Suprapubic skin (tissue), 4 donors: ENCODE measurements around the gene TLNRD1. TPM values are rescaled to one million over a fixed set of nuclear protein-coding genes. Genes with fewer than 3 reads are reported as not detected.
"Not testable (repeated sequence)": the region's sequence is repeated elsewhere in the genome, so short reads cannot be mapped to it uniquely, and the experiment has no call there.

Source experiments
- DNase-seq, 2 donors: peaks; one replicate each; pipeline ENCODE4 v3.0.0-alpha.2; 2019; ENCODE audit warnings: low spot score in 2 of 2
- H3K27ac ChIP-seq: fragments of 200-600 bp; sonication (generic); one replicate; pipeline ENCODE4 v1.5.1; 2019
- H3K27me3 ChIP-seq: fragments of 200-600 bp; sonication (generic); one replicate; pipeline ENCODE4 v1.5.1; 2019
- H3K36me3 ChIP-seq: fragments of 200-600 bp; sonication (generic); one replicate; pipeline ENCODE4 v1.5.1; 2019
- H3K4me1 ChIP-seq: fragments of 200-600 bp; sonication (generic); one replicate; pipeline ENCODE4 v1.5.1; 2019
- H3K4me3 ChIP-seq: fragments of 200-600 bp; sonication (generic); one replicate; pipeline ENCODE4 v1.5.1; 2019; ENCODE audit warnings: mild to moderate bottlenecking
- H3K9me3 ChIP-seq: fragments of 200-600 bp; sonication (generic); one replicate; pipeline ENCODE4 v1.5.1; 2019
- CTCF ChIP-seq, 2 donors: fragments of 200-600 bp in 1 of 2; fragments of 450-650 bp in 1 of 2; sonication (generic) in 1 of 2; IDR thresholded peaks; one replicate each; pipeline ENCODE4 v1.5.1; 2016 to 2019; ENCODE audit warnings: antibody characterized with exemption in 2 of 2, mild to moderate bottlenecking in 1 of 2, moderate library complexity in 1 of 2
- EP300 ChIP-seq: sonication (generic); formaldehyde crosslinking; IDR thresholded peaks from one replicate; pipeline ENCODE4 v1.6.1; 2017; ENCODE audit warnings: antibody characterized with exemption
- POLR2A ChIP-seq, 2 donors: fragments of 450-650 bp; IDR thresholded peaks; one replicate each; pipeline ENCODE4 v1.6.1; 2017; ENCODE audit warnings: antibody characterized with exemption in 2 of 2, mild to moderate bottlenecking in 2 of 2, moderate library complexity in 2 of 2
- POLR2AphosphoS5 ChIP-seq, 3 donors: sonication (generic); formaldehyde crosslinking; IDR thresholded peaks; one replicate each; pipeline ENCODE4 v1.6.1; 2017; ENCODE audit warnings: antibody characterized with exemption in 3 of 3
- WGBS: methylation state at CpG from one replicate; pipeline ENCODE4 v1.1.5; 2018; 5-methylcytosine and 5-hydroxymethylcytosine counted together
- total RNA-seq, 4 donors: library from RNA; depleted of rRNA; stranded (reverse); fragments of >200 nt; gene quantifications; one replicate each; pipeline ENCODE4 v1.1.0, GENCODE V29; 2016

The TLNRD1 gene
- total RNA-seq: 10 to 100 TPM in 3 of 4 donors, 1 to 10 TPM in 1; 9.4 to 16.6 (median 11.5) TPM

- H3K9me3 ChIP-seq: no peaks in the 10 kb centered on the region
- peak within 1 kb of the TSS; percentile 97 for H3K27ac ChIP-seq
- peak within 1 kb of the TSS; percentile 70 for H3K4me3 ChIP-seq
- DNase-seq: peak; percentile 93 to 94
- H3K36me3 ChIP-seq: peaks cover 10% of the 10 kb centered on the region
- no peaks in the 10 kb centered on the region for H3K27me3 ChIP-seq
- no CpG with 5 or more reads among the region's 66 CpGs for WGBS
- peaks cover 46% of the 10 kb centered on the region for H3K4me1 ChIP-seq
- TF ChIP-seq POLR2A (IDR thresholded peaks at IDR 0.05): peak; percentile 71 to 76
- TF ChIP-seq POLR2AphosphoS5 (IDR thresholded peaks at IDR 0.05): peak in 2 of 3 donors; percentile 43 to 84
- TF ChIP-seq CTCF (IDR thresholded peaks at IDR 0.05): no peak
Measured at GRCh38 chr15:81000624-81001151, at the start of gene TLNRD1. Gene TLNRD1, plus strand, starts transcription at chr15:81000923. Its CDS starts 1,349 bp downstream, at chr15:81002272.

GRCh38 chr15:80951941-80952340 is 48.8 kb upstream of the TLNRD1 start:
- H3K36me3 ChIP-seq: peaks cover 51% of the 10 kb centered on the region
- no peak for TF ChIP-seq POLR2AphosphoS5 (IDR thresholded peaks at IDR 0.05)
- no peak for TF ChIP-seq POLR2A (IDR thresholded peaks at IDR 0.05)
- TF ChIP-seq EP300: no peak
- no peak for TF ChIP-seq CTCF (IDR thresholded peaks at IDR 0.05)
- H3K4me1 ChIP-seq: peaks cover 12% of the 10 kb centered on the region
- no peaks in the 10 kb centered on the region for H3K9me3 ChIP-seq
- H3K27me3 ChIP-seq: no peaks in the 10 kb centered on the region
- no peak overlapping the region for H3K27ac ChIP-seq
- no peak overlapping the region for H3K4me3 ChIP-seq
- DNase-seq: peak in 1 of 2 donors; percentile 56
- 72% methylated on average over 5 of the region's 5 CpGs for WGBS

- peaks cover 38% of the 10 kb centered on the region for H3K36me3 ChIP-seq
- TF ChIP-seq CTCF (IDR thresholded peaks at IDR 0.05): no peak
- DNase-seq: peak in 1 of 2 donors; percentile 62
- H3K4me1 ChIP-seq: peaks cover 12% of the 10 kb centered on the region
- WGBS: 96% methylated on average over 12 of the region's 12 CpGs
- no peak overlapping the region for H3K4me3 ChIP-seq
- H3K27ac ChIP-seq: no peak overlapping the region
- H3K9me3 ChIP-seq: no peaks in the 10 kb centered on the region
- no peaks in the 10 kb centered on the region for H3K27me3 ChIP-seq
Measured at GRCh38 chr15:80953001-80953952, 47.4 kb upstream of the TLNRD1 start.

GRCh38 chr15:80953953-80954778 is 46.6 kb upstream of the TLNRD1 start:
- H3K36me3 ChIP-seq: peaks cover 37% of the 10 kb centered on the region
- 84% methylated on average over 9 of the region's 9 CpGs for WGBS
- H3K4me1 ChIP-seq: peaks cover 12% of the 10 kb centered on the region
- no peak overlapping the region for H3K4me3 ChIP-seq
- peak in 1 of 2 donors; percentile 57 for DNase-seq
- no peak overlapping the region for H3K27ac ChIP-seq
- H3K27me3 ChIP-seq: no peaks in the 10 kb centered on the region
- H3K9me3 ChIP-seq: no peaks in the 10 kb centered on the region
- TF ChIP-seq CTCF (IDR thresholded peaks at IDR 0.05): no peak

- H3K36me3 ChIP-seq: peaks cover 26% of the 10 kb centered on the region
- DNase-seq: peak in 1 of 2 donors; percentile 53
- H3K27me3 ChIP-seq, H3K4me3 ChIP-seq, H3K27ac ChIP-seq, H3K9me3 ChIP-seq: not testable (repeated sequence)
- 73% methylated on average over 17 of the region's 19 CpGs for WGBS
- H3K4me1 ChIP-seq: peaks cover 12% of the 10 kb centered on the region
Measured at GRCh38 chr15:80955571-80956452, 44.9 kb upstream of the TLNRD1 start.
